Mesenchymal stem cell (in vitro differentiated cells and primary cell): ENCODE data around the gene SMAGP.
A peak's percentile ranks its signal among the peaks of the same experiment; 100 is the strongest.

Experiments
- DNase-seq: peaks from one replicate; pipeline ENCODE4 v3.0.0-alpha.2; 2013
- H2AFZ ChIP-seq: one replicate; pipeline ENCODE4 v1.6.1; 2013; ENCODE audit warnings: low read depth, mild to moderate bottlenecking, control low read depth, inconsistent platforms, low read length, moderate library complexity
- H2AK5ac ChIP-seq: 2 replicates; pipeline ENCODE4 v1.6.1; 2013; ENCODE audit warnings: low read length, moderate library complexity, mild to moderate bottlenecking, inconsistent platforms; ENCODE audit not compliant: severe bottlenecking
- H2BK120ac ChIP-seq: one replicate; pipeline ENCODE4 v1.6.1; 2013; ENCODE audit warnings: low read depth, mild to moderate bottlenecking, inconsistent platforms, low read length, moderate library complexity
- H2BK12ac ChIP-seq, 2 experiments: one replicate each; pipeline ENCODE4 v1.6.1; 2013; ENCODE audit warnings: inconsistent platforms in 2 of 2, low read length in 2 of 2, mild to moderate bottlenecking in 2 of 2, moderate library complexity in 2 of 2, control low read depth in 1 of 2
- H2BK15ac ChIP-seq: one replicate; pipeline ENCODE4 v1.6.1; 2013; ENCODE audit warnings: mild to moderate bottlenecking, low read depth, inconsistent platforms; ENCODE audit not compliant: poor library complexity, severe bottlenecking
- H2BK5ac ChIP-seq: 2 replicates; pipeline ENCODE4 v1.6.1; 2013; ENCODE audit warnings: low read depth, mild to moderate bottlenecking, low read length, control low read depth, inconsistent platforms; ENCODE audit not compliant: poor library complexity, severe bottlenecking
- H3K14ac ChIP-seq, 2 experiments: one replicate each; pipeline ENCODE4 v1.6.1; 2013; ENCODE audit warnings: inconsistent platforms in 2 of 2, low read length in 2 of 2, control low read depth in 1 of 2, mild to moderate bottlenecking in 1 of 2, moderate library complexity in 1 of 2
- H3K18ac ChIP-seq, 2 experiments: one replicate each; pipeline ENCODE4 v1.6.1; 2013; ENCODE audit warnings: inconsistent platforms in 2 of 2, low read length in 2 of 2, control low read depth in 1 of 2, low read depth in 1 of 2, mild to moderate bottlenecking in 1 of 2
- H3K23ac ChIP-seq, 2 experiments: one replicate each; pipeline ENCODE4 v1.6.1; 2013; ENCODE audit warnings: inconsistent platforms in 2 of 2, low read length in 2 of 2, mild to moderate bottlenecking in 2 of 2, moderate library complexity in 2 of 2, control low read depth in 1 of 2
- H3K27ac ChIP-seq: 2 replicates; pipeline ENCODE4 v1.5.1; 2013; ENCODE audit warnings: mild to moderate bottlenecking, moderate library complexity, low read length, control low read depth, inconsistent platforms; ENCODE audit not compliant: poor library complexity, severe bottlenecking
- H3K27me3 ChIP-seq, 2 experiments: 2 replicates each; pipeline versions ENCODE4 v1.6.1 to v1.7.0; 2013; ENCODE audit warnings: low read length in 2 of 2, mild to moderate bottlenecking in 2 of 2, moderate library complexity in 2 of 2, control low read depth in 1 of 2, inconsistent platforms in 1 of 2; ENCODE audit not compliant: control insufficient read depth in 1 of 2, insufficient read depth in 1 of 2
- H3K36me3 ChIP-seq, 2 experiments: 2 replicates each; pipeline versions ENCODE4 v1.6.1 to v1.7.0; 2013; ENCODE audit warnings: low read length in 2 of 2, control low read depth in 1 of 2, inconsistent platforms in 1 of 2, low read depth in 1 of 2, mild to moderate bottlenecking in 1 of 2; ENCODE audit not compliant: insufficient read depth in 2 of 2, control insufficient read depth in 1 of 2
- H3K4ac ChIP-seq, 2 experiments: one replicate each; pipeline ENCODE4 v1.6.1; 2013; ENCODE audit warnings: inconsistent platforms in 2 of 2, low read length in 2 of 2, mild to moderate bottlenecking in 2 of 2, moderate library complexity in 2 of 2, control low read depth in 1 of 2, low read depth in 1 of 2
- H3K4me1 ChIP-seq: 2 replicates; pipeline ENCODE4 v1.6.1; 2013; ENCODE audit warnings: low read depth, low read length, control low read depth; ENCODE audit not compliant: control insufficient read depth, insufficient read depth
- H3K4me2 ChIP-seq: 2 replicates; pipeline ENCODE4 v1.6.1; 2013; ENCODE audit warnings: low read length, mild to moderate bottlenecking, inconsistent platforms; ENCODE audit not compliant: poor library complexity, severe bottlenecking
- H3K4me3 ChIP-seq, 2 experiments: 2 replicates each; pipeline versions ENCODE4 v1.5.1 to v1.7.0; 2013; ENCODE audit warnings: low read length in 2 of 2, mild to moderate bottlenecking in 2 of 2, control low read depth in 1 of 2, low read depth in 1 of 2; ENCODE audit not compliant: insufficient read depth in 1 of 2
- H3K79me1 ChIP-seq: replicated peaks from 2 replicates; pipeline ENCODE4 v1.6.1; 2013; ENCODE audit warnings: mild to moderate bottlenecking, control low read depth, low read length, inconsistent platforms; ENCODE audit not compliant: poor library complexity, severe bottlenecking
- H3K9ac ChIP-seq: 2 replicates; pipeline ENCODE4 v1.7.0; 2013; ENCODE audit warnings: mild to moderate bottlenecking, low read length, moderate library complexity
- H3K9me3 ChIP-seq: 2 replicates; pipeline ENCODE4 v1.7.0; 2013; ENCODE audit warnings: mild to moderate bottlenecking, low read length; ENCODE audit not compliant: control insufficient read depth
- H4K8ac ChIP-seq: one replicate; pipeline ENCODE4 v1.6.1; 2013; ENCODE audit warnings: inconsistent platforms, mild to moderate bottlenecking, low read length, moderate library complexity
- H4K91ac ChIP-seq: one replicate; pipeline ENCODE4 v1.6.1; 2013; ENCODE audit warnings: mild to moderate bottlenecking, low read length, inconsistent platforms
- WGBS: methylation state at CpG from one replicate; pipeline ENCODE4 v1.1.7; 2013; ENCODE audit warnings: mixed read lengths; 5-methylcytosine and 5-hydroxymethylcytosine counted together

SMAGP gene

GRCh38 chr12:51238510-51239334 lies 31.5 kb downstream of the SMAGP start, which contains the start of gene DAZAP2:
TSS of gene DAZAP2 (plus strand) at chr12:51238826. CDS start at chr12:51238908, 82 bp downstream.
- peak; percentile 96 for DNase-seq
- Histone ChIP-seq H3K79me1 (peaks cover 16% of the 10 kb centered on the region), H3K4ac (peak within 1 kb of the TSS; percentile 100), H3K36me3 (peaks cover 12 to 36% of the 10 kb centered on the region in 2 experiments), H3K4me2 (peak within 1 kb of the TSS; percentile 93), H2AFZ (peak within 1 kb of the TSS; percentile 93), H2BK15ac (peak within 1 kb of the TSS; percentile 30), H3K9ac (peak within 1 kb of the TSS; percentile 100), H3K14ac (peak within 1 kb of the TSS in 1 of 2 experiments; percentile 98), H3K27me3 (no peaks in the 10 kb centered on the region), H3K23ac (peak within 1 kb of the TSS; percentile 81 to 99), H3K4me3 (peak within 1 kb of the TSS; percentile 99), H3K9me3 (no peaks in the 10 kb centered on the region), H3K27ac (peak within 1 kb of the TSS; percentile 100), H4K8ac (peak within 1 kb of the TSS; percentile 100), H4K91ac (peak within 1 kb of the TSS; percentile 100), H3K4me1 (peaks cover 12% of the 10 kb centered on the region), H2BK5ac (peak within 1 kb of the TSS; percentile 99), H2BK12ac (peak within 1 kb of the TSS; percentile 72 to 73), H2AK5ac (peak within 1 kb of the TSS; percentile 100), H2BK120ac (peak within 1 kb of the TSS; percentile 98), H3K18ac (peak within 1 kb of the TSS; percentile 99 to 100)
- WGBS = under 1% methylated on average over 67 of the region's 70 CpGs

- Histone ChIP-seq H3K79me1 (peaks cover 15% of the 10 kb centered on the region), H4K8ac (peak overlapping the region; percentile 86), H2AFZ (peak overlapping the region; percentile 93), H2BK120ac (peak overlapping the region; percentile 71), H2BK5ac (no peak overlapping the region), H3K18ac (peak overlapping the region; percentile 79 to 88), H3K4ac (peak overlapping the region; percentile 6 to 85), H3K4me1 (peaks cover 12% of the 10 kb centered on the region), H3K36me3 (peaks cover 12 to 30% of the 10 kb centered on the region in 2 experiments), H3K27me3 (no peaks in the 10 kb centered on the region), H2BK12ac (peak overlapping the region; percentile 72 to 73), H2BK15ac (no peak overlapping the region), H2AK5ac (peak overlapping the region; percentile 22), H3K23ac (no peak overlapping the region), H3K9me3 (no peaks in the 10 kb centered on the region), H3K14ac (no peak overlapping the region), H3K4me2 (peak overlapping the region; percentile 93), H3K4me3 (peak overlapping the region; percentile 61 to 99), H3K9ac (peak overlapping the region; percentile 100), H3K27ac (peak overlapping the region; percentile 50), H4K91ac (peak overlapping the region; percentile 66)
- 36% methylated on average over 9 of the region's 10 CpGs for WGBS
- no peak for DNase-seq
Observed at GRCh38 chr12:51238037-51238509, 32.1 kb downstream of the SMAGP start.

- peaks cover 6% of the 10 kb centered on the region for H3K79me1 ChIP-seq
- H3K9me3 ChIP-seq = no peaks in the 10 kb centered on the region
- no peak overlapping the region for H3K4me3 ChIP-seq
- DNase-seq = no peak
- H3K36me3 ChIP-seq = no peaks in the 10 kb centered on the region
- no peak overlapping the region for H3K4me2 ChIP-seq
- H2BK12ac ChIP-seq = no peak overlapping the region
- no peak overlapping the region for H3K4ac ChIP-seq
- H2BK15ac ChIP-seq = no peak overlapping the region
- H4K91ac ChIP-seq = no peak overlapping the region
- no peak overlapping the region for H2AK5ac ChIP-seq
- no peak overlapping the region for H4K8ac ChIP-seq
- no peaks in the 10 kb centered on the region for H3K27me3 ChIP-seq
- H2BK5ac ChIP-seq = no peak overlapping the region
- H3K18ac ChIP-seq = no peak overlapping the region
- no peak overlapping the region for H3K23ac ChIP-seq
- 97% methylated on average over 3 of the region's 5 CpGs for WGBS
- H3K14ac ChIP-seq = no peak overlapping the region
- H2AFZ ChIP-seq = no peak overlapping the region
- H3K4me1 ChIP-seq = peaks cover 5% of the 10 kb centered on the region
- no peak overlapping the region for H2BK120ac ChIP-seq
- no peak overlapping the region for H3K9ac ChIP-seq
- no peak overlapping the region for H3K27ac ChIP-seq
Observed at GRCh38 chr12:51234530-51234929, 35.7 kb downstream of the SMAGP start.

- Histone ChIP-seq H3K18ac (no peak overlapping the region), H3K79me1 (no peaks in the 10 kb centered on the region), H3K9ac (no peak overlapping the region), H2AK5ac (no peak overlapping the region), H2BK5ac (no peak overlapping the region), H4K91ac (no peak overlapping the region), H3K9me3 (no peaks in the 10 kb centered on the region), H3K4ac (no peak overlapping the region), H2AFZ (no peak overlapping the region), H3K14ac (no peak overlapping the region), H2BK12ac (no peak overlapping the region), H4K8ac (no peak overlapping the region), H3K27me3 (no peaks in the 10 kb centered on the region), H2BK120ac (no peak overlapping the region), H3K36me3 (no peaks in the 10 kb centered on the region), H3K4me1 (no peaks in the 10 kb centered on the region), H3K27ac (no peak overlapping the region), H3K23ac (no peak overlapping the region), H3K4me2 (no peak overlapping the region), H2BK15ac (no peak overlapping the region), H3K4me3 (no peak overlapping the region)
- DNase-seq = no peak
Observed at GRCh38 chr12:51232642-51233041, 37.6 kb downstream of the SMAGP start.
